PC-3 (cell line): ENCODE results near the gene TMCC2.

Experiments used
- CTCF ChIP-seq: fragments of 300-600 bp; sonication (generic); conservative IDR thresholded peaks from 2 replicates; pipeline ENCODE4 v1.5.1; 2017; ENCODE audit warnings: antibody characterized with exemption, low read depth, mild to moderate bottlenecking, low read length
- EZH2 ChIP-seq: fragments of 300-600 bp; sonication (generic); IDR thresholded peaks from one replicate; pipeline ENCODE4 v1.6.1; 2017; ENCODE audit warnings: antibody characterized with exemption, mild to moderate bottlenecking, low read length; ENCODE audit not compliant: unreplicated experiment
- EZH2phosphoT487 ChIP-seq: fragments of 300-600 bp; sonication (generic); IDR thresholded peaks from 2 replicates; pipeline ENCODE4 v1.6.1; 2018; ENCODE audit warnings: mild to moderate bottlenecking, antibody characterized with exemption, low read length, borderline replicate concordance

DNA sequence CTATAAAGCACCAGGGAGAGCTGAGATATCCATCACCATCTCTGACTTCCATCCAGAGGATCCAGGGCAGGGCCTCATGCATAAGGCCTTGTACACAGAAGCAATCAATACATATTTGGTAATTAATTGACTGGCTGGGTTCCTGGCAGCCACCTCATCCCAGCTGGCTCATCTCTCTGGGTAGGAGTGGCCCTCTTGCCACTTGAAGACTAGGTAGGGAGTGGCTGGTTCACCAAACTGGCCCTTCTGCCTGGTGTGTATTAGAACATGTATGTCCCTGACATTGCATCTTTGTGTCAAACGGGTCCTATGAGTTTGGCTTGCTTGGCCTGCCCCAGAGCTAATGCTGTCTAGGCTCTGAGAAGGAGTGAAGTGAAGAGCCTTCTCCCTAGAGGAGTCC, 82.0 kb downstream of the TMCC2 start:
- TF ChIP-seq CTCF, result no peak
- no peak for TF ChIP-seq EZH2
- TF ChIP-seq EZH2phosphoT487, result no peak
